Measurements from ENCODE around the gene FXYD4. TPM values are rescaled to one million over a fixed set of nuclear protein-coding genes. Genes with fewer than 3 reads are reported as not detected.

The FXYD4 gene
- total RNA-seq, 4 donors from 2014 or later = not detected

GRCh38 chr10:43386549-43386948 lies 15.1 kb downstream of the FXYD4 start:
- Histone ChIP-seq H3K27me3 (no peaks in the 10 kb centered on the region), H3K27ac (no peak overlapping the region), H3K9me3 (no peaks in the 10 kb centered on the region), H3K36me3 (peaks cover 9 to 70% (median 48%) of the 10 kb centered on the region in 3 donors), H3K4me3 (no peak overlapping the region), H3K4me1 (peaks cover 0 to 18% (median 9%) of the 10 kb centered on the region in 3 donors)
- TF ChIP-seq CTCF (IDR thresholded peaks at IDR 0.05) (no peak), POLR2A (IDR thresholded peaks at IDR 0.05) (no peak)
- no peak for DNase-seq
- 84 to 87% methylated on average over 4 of the region's 4 CpGs for WGBS, 2 donors
- intact Hi-C loops (cut with DNase I) = no loop called here

- no peak overlapping the region for H3K4me3 ChIP-seq
- intact Hi-C loops (cut with DNase I) = no loop called here
- no peak for TF ChIP-seq CTCF (IDR thresholded peaks at IDR 0.05)
- TF ChIP-seq POLR2A (IDR thresholded peaks at IDR 0.05) = no peak
- no peaks in the 10 kb centered on the region for H3K9me3 ChIP-seq
- H3K36me3 ChIP-seq = peaks cover 15 to 76% (median 54%) of the 10 kb centered on the region in 3 donors
- DNase-seq = no peak
- no peaks in the 10 kb centered on the region for H3K27me3 ChIP-seq
- H3K27ac ChIP-seq = no peak overlapping the region
- peaks cover 0 to 23% (median 9%) of the 10 kb centered on the region in 3 donors for H3K4me1 ChIP-seq
- WGBS, 2 donors = 88 to 91% methylated on average over 29 of the region's 29 CpGs
Observed at GRCh38 chr10:43386981-43387677, 15.7 kb downstream of the FXYD4 start.

- Histone ChIP-seq H3K27me3 (no peaks in the 10 kb centered on the region), H3K4me1 (peaks cover 0 to 28% (median 9%) of the 10 kb centered on the region in 3 donors), H3K27ac (no peak overlapping the region), H3K9me3 (no peaks in the 10 kb centered on the region), H3K4me3 (no peak overlapping the region), H3K36me3 (peaks cover 19 to 81% (median 55%) of the 10 kb centered on the region in 3 donors)
- WGBS, 2 donors = 49 to 59% methylated on average over 5 of the region's 5 CpGs
- intact Hi-C loops (cut with DNase I) = no loop called here
- TF ChIP-seq CTCF (IDR thresholded peaks at IDR 0.05) (no peak), POLR2A (IDR thresholded peaks at IDR 0.05) (no peak)
- DNase-seq = no peak
Observed at GRCh38 chr10:43387678-43388032, 16.2 kb downstream of the FXYD4 start.

- H3K27ac ChIP-seq = no peak overlapping the region
- intact Hi-C loops (cut with DNase I) = no loop called here
- H3K27me3 ChIP-seq = no peaks in the 10 kb centered on the region
- no peaks in the 10 kb centered on the region for H3K9me3 ChIP-seq
- peaks cover 22 to 100% (median 63%) of the 10 kb centered on the region in 3 donors for H3K36me3 ChIP-seq
- TF ChIP-seq CTCF (IDR thresholded peaks at IDR 0.05) (no peak), POLR2A (IDR thresholded peaks at IDR 0.05) (no peak)
- no peak overlapping the region for H3K4me3 ChIP-seq
- 54 to 62% methylated on average over 3 of the region's 3 CpGs for WGBS, 2 donors
- DNase-seq = no peak
- H3K4me1 ChIP-seq = peaks cover 3 to 50% (median 14%) of the 10 kb centered on the region in 3 donors
Observed at GRCh38 chr10:43389867-43390266, 18.4 kb downstream of the FXYD4 start.

GRCh38 chr10:43390333-43390732 lies 18.9 kb downstream of the FXYD4 start:
- Histone ChIP-seq H3K4me3 (no peak overlapping the region), H3K27ac (no peak overlapping the region), H3K36me3 (peaks cover 22 to 99% (median 63%) of the 10 kb centered on the region in 3 donors), H3K9me3 (no peaks in the 10 kb centered on the region), H3K27me3 (no peaks in the 10 kb centered on the region), H3K4me1 (peaks cover 8 to 55% (median 19%) of the 10 kb centered on the region in 3 donors)
- TF ChIP-seq POLR2A (IDR thresholded peaks at IDR 0.05) = no peak
- no peak for TF ChIP-seq CTCF (IDR thresholded peaks at IDR 0.05)
- intact Hi-C loops (cut with DNase I) = no loop called here
- 70 to 85% methylated on average over 5 of the region's 5 CpGs for WGBS, 2 donors
- no peak for DNase-seq
